HG03039 (cell line): ENCODE measurements around the gene PTEN.
"Not testable (repeated sequence)": the region's sequence is repeated elsewhere in the genome, so short reads cannot be mapped to it uniquely, and the experiment has no call there.

ENCODE experiments used
- ATAC-seq: cut with Tn5 transposase; IDR thresholded peaks from one replicate; pipeline ENCODE4 v1.9.1; 2021; ENCODE audit warnings: mild to moderate bottlenecking, moderate library complexity; ENCODE audit not compliant: unreplicated experiment

PTEN gene

GRCh38 chr10:87844837-87845623 lies 18.4 kb upstream of the PTEN start:
- ATAC-seq, result no peak

GRCh38 chr10:87845624-87845998 lies 17.8 kb upstream of the PTEN start:
- ATAC-seq, result no peak

GRCh38 chr10:87846023-87846422 lies 17.4 kb upstream of the PTEN start:
- ATAC-seq, result no peak

- ATAC-seq, result not testable (repeated sequence)
These were observed 16.7 kb upstream of the PTEN start for GRCh38 chr10:87846711-87847110.

- no peak for ATAC-seq
These were observed 15.9 kb upstream of the PTEN start for GRCh38 chr10:87847550-87847949.

- ATAC-seq, result no peak
These were observed 14.4 kb upstream of the PTEN start for GRCh38 chr10:87849001-87849400.

GRCh38 chr10:87850742-87851205 lies 12.7 kb upstream of the PTEN start:
- no peak for ATAC-seq

- no peak for ATAC-seq
These were observed 11.3 kb upstream of the PTEN start for GRCh38 chr10:87852089-87852488.

- ATAC-seq, result not testable (repeated sequence)
These were observed 8.2 kb upstream of the PTEN start for GRCh38 chr10:87855247-87855646.

GRCh38 chr10:87855665-87856064 lies 7.8 kb upstream of the PTEN start:
- not testable (repeated sequence) for ATAC-seq

- ATAC-seq, result no peak
These were observed 3.1 kb upstream of the PTEN start for GRCh38 chr10:87860156-87860795.

GRCh38 chr10:87860816-87861403 lies 2.5 kb upstream of the PTEN start:
- ATAC-seq, result no peak

- ATAC-seq, result peak; percentile 5
These were observed 1.9 kb upstream of the PTEN start for GRCh38 chr10:87861566-87861952.

- peak; percentile 50 for ATAC-seq
These were observed 1.3 kb upstream of the PTEN start for GRCh38 chr10:87861953-87862678.

- ATAC-seq, result peak; percentile 0
These were observed 759 bp upstream of the PTEN start for GRCh38 chr10:87862679-87863052.

GRCh38 chr10:87863951-87864495 lies 598 bp downstream of the PTEN start:
- ATAC-seq, result not testable (repeated sequence)

- no peak for ATAC-seq
These were observed 1.2 kb downstream of the PTEN start for GRCh38 chr10:87864496-87865059.

- no peak for ATAC-seq
These were observed 1.9 kb downstream of the PTEN start for GRCh38 chr10:87865241-87865881.

GRCh38 chr10:87866412-87866974 lies 3.1 kb downstream of the PTEN start:
- ATAC-seq, result no peak

- no peak for ATAC-seq
These were observed 4.0 kb downstream of the PTEN start for GRCh38 chr10:87867453-87867852.
